OCI-LY3 (cell line): ENCODE data around the gene KDELR1.

ENCODE experiments used
- H2AFZ ChIP-seq: fragments of 200-600, 300-600 bp; shearing (Covaris generic); 2 replicates; pipeline ENCODE4 v1.6.0; 2014; ENCODE audit warnings: antibody characterized with exemption, low read depth, low read length
- H3K27ac ChIP-seq: fragments of 200-600, 300-600 bp; sonication (generic); 2 replicates; pipeline ENCODE4 v1.5.1; 2014; ENCODE audit warnings: mild to moderate bottlenecking, low read length, moderate library complexity, mixed read lengths
- H3K27me3 ChIP-seq: fragments of 200-600, 300-600 bp; sonication (generic); 2 replicates; pipeline ENCODE4 v1.6.1; 2014; ENCODE audit warnings: low read depth, low read length, mixed read lengths
- H3K36me3 ChIP-seq: fragments of 200-600, 300-600 bp; sonication (generic); replicated peaks from 2 replicates; pipeline ENCODE3; 2014; ENCODE audit warnings: low read depth, low read length, mixed read lengths
- H3K4me1 ChIP-seq: fragments of 300-600, 200-600 bp; sonication (generic); 2 replicates; pipeline ENCODE4 v1.6.1; 2014; ENCODE audit warnings: low read length, mixed read lengths
- H3K4me2 ChIP-seq: fragments of 200-600, 300-600 bp; sonication (generic); 2 replicates; pipeline ENCODE4 v1.6.1; 2014; ENCODE audit warnings: low read length, mixed read lengths
- H3K4me3 ChIP-seq: fragments of 300-600, 200-600 bp; sonication (generic); 2 replicates; pipeline ENCODE4 v1.5.1; 2014; ENCODE audit warnings: antibody characterized with exemption, mild to moderate bottlenecking, low read length, moderate library complexity
- H3K79me2 ChIP-seq: fragments of 300-600, 200-600 bp; shearing (Covaris generic); 2 replicates; pipeline ENCODE4 v1.6.1; 2014; ENCODE audit warnings: mild to moderate bottlenecking, low read length, mixed read lengths
- H3K9ac ChIP-seq: fragments of 300-600, 200-600 bp; shearing (Covaris generic); 2 replicates; pipeline ENCODE4 v1.6.0; 2014; ENCODE audit warnings: mild to moderate bottlenecking, low read length, moderate library complexity
- H3K9me3 ChIP-seq: fragments of 200-600, 300-600 bp; shearing (Covaris generic); 2 replicates; pipeline ENCODE4 v1.6.1; 2014; ENCODE audit warnings: low read length, mixed read lengths; ENCODE audit not compliant: insufficient read depth
- H4K20me1 ChIP-seq: fragments of 200-600, 300-600 bp; sonication (generic); 2 replicates; pipeline ENCODE4 v1.6.1; 2016; ENCODE audit warnings: low read length, mixed read lengths; ENCODE audit not compliant: insufficient read depth
- EZH2phosphoT487 ChIP-seq: fragments of 200-600 bp; shearing (Covaris generic); IDR thresholded peaks from 2 replicates; pipeline ENCODE4 v1.6.1; 2018; ENCODE audit warnings: antibody characterized with exemption, mixed run types, low read depth
- TF ChIP-seq, protein P1 (sequence below): fragments of 200-600, 300-600 bp; sonication (generic); IDR thresholded peaks from 2 replicates; pipeline ENCODE4 v1.5.1; 2014; ENCODE audit warnings: antibody characterized with exemption, low read length, low read depth

The KDELR1 gene

DNA sequence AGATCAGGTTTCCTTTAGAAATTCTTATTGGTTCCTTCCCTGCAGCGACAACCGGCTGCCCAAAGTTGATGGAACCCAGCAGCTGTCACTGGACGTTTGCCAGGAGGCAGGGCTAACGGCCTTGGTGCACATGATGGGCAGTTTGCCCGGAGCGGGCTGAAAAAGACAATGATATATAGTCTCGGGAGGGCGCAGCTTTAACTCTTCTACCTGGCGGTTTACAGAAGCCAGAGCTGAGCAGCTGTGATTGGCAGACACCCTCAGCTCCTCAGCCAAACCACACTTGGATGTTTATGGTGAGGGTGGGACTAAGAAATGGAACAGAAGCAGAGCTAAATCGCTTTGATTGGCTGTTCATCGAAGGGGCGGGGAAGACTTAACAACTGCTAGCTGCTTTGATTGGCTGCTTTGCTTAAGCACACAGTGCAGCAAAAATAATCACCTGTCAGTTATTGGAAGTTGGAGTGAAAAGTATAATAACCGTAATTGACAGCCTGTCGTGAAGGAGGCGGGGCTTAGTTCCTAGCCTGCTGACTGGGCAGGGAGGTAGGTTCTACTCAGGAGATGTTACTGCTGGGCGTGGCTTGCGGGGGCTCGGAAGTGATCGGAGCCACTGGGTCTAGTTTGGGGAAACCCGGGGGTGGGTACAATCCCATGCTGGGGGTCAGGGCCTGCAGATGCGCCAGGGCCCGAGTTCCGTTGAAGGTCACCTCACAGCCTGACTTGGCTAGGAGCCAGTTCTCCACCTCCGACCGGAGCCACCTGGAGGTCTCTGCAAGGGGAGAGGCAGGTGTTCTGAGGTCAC, 58.5 kb downstream of the KDELR1 start:
- peak overlapping the region; percentile 15; the same call in 1 of the 2 replicates for H2AFZ ChIP-seq
- peak overlapping the region; percentile 84 for H3K27ac ChIP-seq
- no peaks in the 10 kb centered on the region for H4K20me1 ChIP-seq
- H3K4me1 ChIP-seq: peaks cover 31% of the 10 kb centered on the region
- H3K27me3 ChIP-seq: no peaks in the 10 kb centered on the region
- no peaks in the 10 kb centered on the region for H3K9me3 ChIP-seq
- H3K36me3 ChIP-seq: peaks cover 6% of the 10 kb centered on the region
- H3K4me3 ChIP-seq: peak overlapping the region; percentile 80
- TF ChIP-seq EZH2phosphoT487: no peak
- TF ChIP-seq, protein P1, sequence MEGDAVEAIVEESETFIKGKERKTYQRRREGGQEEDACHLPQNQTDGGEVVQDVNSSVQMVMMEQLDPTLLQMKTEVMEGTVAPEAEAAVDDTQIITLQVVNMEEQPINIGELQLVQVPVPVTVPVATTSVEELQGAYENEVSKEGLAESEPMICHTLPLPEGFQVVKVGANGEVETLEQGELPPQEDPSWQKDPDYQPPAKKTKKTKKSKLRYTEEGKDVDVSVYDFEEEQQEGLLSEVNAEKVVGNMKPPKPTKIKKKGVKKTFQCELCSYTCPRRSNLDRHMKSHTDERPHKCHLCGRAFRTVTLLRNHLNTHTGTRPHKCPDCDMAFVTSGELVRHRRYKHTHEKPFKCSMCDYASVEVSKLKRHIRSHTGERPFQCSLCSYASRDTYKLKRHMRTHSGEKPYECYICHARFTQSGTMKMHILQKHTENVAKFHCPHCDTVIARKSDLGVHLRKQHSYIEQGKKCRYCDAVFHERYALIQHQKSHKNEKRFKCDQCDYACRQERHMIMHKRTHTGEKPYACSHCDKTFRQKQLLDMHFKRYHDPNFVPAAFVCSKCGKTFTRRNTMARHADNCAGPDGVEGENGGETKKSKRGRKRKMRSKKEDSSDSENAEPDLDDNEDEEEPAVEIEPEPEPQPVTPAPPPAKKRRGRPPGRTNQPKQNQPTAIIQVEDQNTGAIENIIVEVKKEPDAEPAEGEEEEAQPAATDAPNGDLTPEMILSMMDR: no peak
- peak overlapping the region; percentile 90 for H3K9ac ChIP-seq
- H3K79me2 ChIP-seq: no peaks in the 10 kb centered on the region
- peak overlapping the region; percentile 84 for H3K4me2 ChIP-seq
